Breast epithelium (tissue), 4 donors: ENCODE measurements around the gene CDYL. TPM values are rescaled to one million over a fixed set of nuclear protein-coding genes. Genes with fewer than 3 reads are reported as not detected.

ENCODE experiments used
- DNase-seq, 2 donors: peaks; one replicate each; pipeline ENCODE4 v3.0.0-alpha.2; 2019; ENCODE audit warnings: low spot score in 2 of 2
- H3K27ac ChIP-seq, 2 donors: fragments of 200-600 bp; sonication (generic) in 1 of 2; one replicate each; pipeline ENCODE4 v1.5.1; 2016 to 2019; ENCODE audit warnings: mild to moderate bottlenecking in 1 of 2
- H3K27me3 ChIP-seq, 2 donors: fragments of 200-600 bp; sonication (generic) in 1 of 2; one replicate each; pipeline versions ENCODE4 v1.5.1 to v1.6.0; 2017 to 2019; ENCODE audit warnings: control low read depth in 1 of 2, mild to moderate bottlenecking in 1 of 2
- H3K36me3 ChIP-seq: fragments of 200-600 bp; one replicate; pipeline ENCODE4 v1.5.1; 2019
- H3K4me1 ChIP-seq, 2 donors: fragments of 200-600 bp; sonication (generic); one replicate each; pipeline ENCODE4 v1.5.1; 2016 to 2019; ENCODE audit warnings: control low read depth in 1 of 2
- H3K4me3 ChIP-seq, 3 donors: fragments of 200-600 bp; sonication (generic); 1 replicate in 2 of 3; 2 replicates in 1 of 3; pipeline ENCODE4 v1.5.1; 2016 to 2019; ENCODE audit warnings: mild to moderate bottlenecking in 3 of 3, moderate library complexity in 2 of 3
- H3K9me3 ChIP-seq, 2 donors: fragments of 200-600 bp; sonication (generic) in 1 of 2; one replicate each; pipeline ENCODE4 v1.5.1; 2016 to 2019; ENCODE audit warnings: control low read depth in 1 of 2
- POLR2A ChIP-seq: fragments of 450-650 bp; IDR thresholded peaks from one replicate; pipeline ENCODE4 v1.6.1; 2016; ENCODE audit warnings: antibody characterized with exemption, mild to moderate bottlenecking, moderate library complexity
- POLR2AphosphoS5 ChIP-seq, 3 donors: sonication (generic); formaldehyde crosslinking; IDR thresholded peaks; one replicate each; pipeline ENCODE4 v1.6.1; 2017; ENCODE audit warnings: antibody characterized with exemption in 3 of 3
- intact Hi-C: fragments of 100-400 bp; cut with DNase I; formaldehyde crosslinking; loops from one replicate; pipeline ENCODE4 v1.15.1; 2023; ENCODE audit warnings: low total_unique reads
- total RNA-seq, 3 donors: library from RNA; depleted of rRNA; stranded (reverse); fragments of >200 nt; gene quantifications; one replicate each; pipeline ENCODE4 v1.1.0, GENCODE V29; 2016
- TF ChIP-seq, protein P1 (sequence below), 3 donors: fragments of 450-650 bp; IDR thresholded peaks; one replicate each; pipeline ENCODE4 v1.5.1; 2016 to 2017; ENCODE audit warnings: antibody characterized with exemption in 3 of 3, mild to moderate bottlenecking in 3 of 3, moderate library complexity in 3 of 3

CDYL gene
- total RNA-seq, 3 donors from 2014 or later, result 32.9 to 58.0 (median 40.0) TPM

DNA sequence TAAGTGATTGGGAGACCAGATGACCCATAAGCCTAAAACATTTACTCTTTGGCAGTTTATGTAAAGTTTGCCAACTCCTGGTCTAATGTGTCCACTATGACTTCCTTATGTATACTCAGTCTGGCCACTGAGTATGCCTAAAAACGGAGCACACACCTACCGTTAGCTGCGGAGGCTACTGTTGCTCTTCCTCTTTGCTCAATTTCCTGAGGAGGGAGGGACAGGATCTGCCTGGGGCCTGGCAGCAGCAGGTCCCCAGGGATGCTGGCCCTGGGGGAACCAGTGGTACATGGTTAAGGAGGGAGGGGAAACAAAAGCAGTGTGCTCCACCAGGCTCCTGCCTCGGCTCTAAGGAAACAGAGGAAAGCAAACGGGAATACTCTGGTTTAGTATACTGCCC lies 113.5 kb downstream of the CDYL start:
- TF ChIP-seq POLR2A (no peak), POLR2AphosphoS5 (IDR thresholded peaks at IDR 0.05) (no peak)
- TF ChIP-seq, protein P1, sequence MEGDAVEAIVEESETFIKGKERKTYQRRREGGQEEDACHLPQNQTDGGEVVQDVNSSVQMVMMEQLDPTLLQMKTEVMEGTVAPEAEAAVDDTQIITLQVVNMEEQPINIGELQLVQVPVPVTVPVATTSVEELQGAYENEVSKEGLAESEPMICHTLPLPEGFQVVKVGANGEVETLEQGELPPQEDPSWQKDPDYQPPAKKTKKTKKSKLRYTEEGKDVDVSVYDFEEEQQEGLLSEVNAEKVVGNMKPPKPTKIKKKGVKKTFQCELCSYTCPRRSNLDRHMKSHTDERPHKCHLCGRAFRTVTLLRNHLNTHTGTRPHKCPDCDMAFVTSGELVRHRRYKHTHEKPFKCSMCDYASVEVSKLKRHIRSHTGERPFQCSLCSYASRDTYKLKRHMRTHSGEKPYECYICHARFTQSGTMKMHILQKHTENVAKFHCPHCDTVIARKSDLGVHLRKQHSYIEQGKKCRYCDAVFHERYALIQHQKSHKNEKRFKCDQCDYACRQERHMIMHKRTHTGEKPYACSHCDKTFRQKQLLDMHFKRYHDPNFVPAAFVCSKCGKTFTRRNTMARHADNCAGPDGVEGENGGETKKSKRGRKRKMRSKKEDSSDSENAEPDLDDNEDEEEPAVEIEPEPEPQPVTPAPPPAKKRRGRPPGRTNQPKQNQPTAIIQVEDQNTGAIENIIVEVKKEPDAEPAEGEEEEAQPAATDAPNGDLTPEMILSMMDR (IDR thresholded peaks at IDR 0.05), result no peak
- Histone ChIP-seq H3K27ac (no peak overlapping the region), H3K4me3 (no peak overlapping the region), H3K9me3 (no peaks in the 10 kb centered on the region), H3K27me3 (no peaks in the 10 kb centered on the region), H3K36me3 (no peaks in the 10 kb centered on the region), H3K4me1 (no peaks in the 10 kb centered on the region)
- no peak for DNase-seq
- intact Hi-C loops, result no loop called here

DNA sequence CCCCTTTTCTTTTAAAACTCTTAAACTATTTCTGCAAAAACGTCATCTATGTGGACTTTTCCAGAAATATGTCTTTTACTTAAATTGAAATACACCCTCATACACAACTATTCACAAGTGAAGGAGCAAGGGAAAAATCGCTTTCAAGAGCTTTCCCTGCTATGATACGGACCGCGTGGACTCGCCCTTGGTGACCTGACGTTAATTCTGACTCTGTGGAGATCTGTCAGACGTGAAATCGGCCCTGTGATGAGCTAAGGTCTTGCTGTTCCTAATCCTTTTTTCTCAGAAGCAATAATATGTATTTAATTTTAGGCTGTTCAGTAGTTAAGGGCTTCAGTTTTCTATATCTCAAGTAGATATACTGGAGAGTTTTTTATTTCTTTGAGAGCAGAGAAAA lies 114.0 kb downstream of the CDYL start:
- no peak overlapping the region for H3K27ac ChIP-seq
- H3K4me1 ChIP-seq, result no peaks in the 10 kb centered on the region
- H3K27me3 ChIP-seq, result no peaks in the 10 kb centered on the region
- no peaks in the 10 kb centered on the region for H3K9me3 ChIP-seq
- H3K4me3 ChIP-seq, result no peak overlapping the region
- TF ChIP-seq POLR2AphosphoS5 (IDR thresholded peaks at IDR 0.05) (no peak), POLR2A (no peak)
- TF ChIP-seq, protein P1 (IDR thresholded peaks at IDR 0.05), result no peak
- H3K36me3 ChIP-seq, result no peaks in the 10 kb centered on the region
- no peak for DNase-seq
- intact Hi-C loops, result no loop called here

DNA sequence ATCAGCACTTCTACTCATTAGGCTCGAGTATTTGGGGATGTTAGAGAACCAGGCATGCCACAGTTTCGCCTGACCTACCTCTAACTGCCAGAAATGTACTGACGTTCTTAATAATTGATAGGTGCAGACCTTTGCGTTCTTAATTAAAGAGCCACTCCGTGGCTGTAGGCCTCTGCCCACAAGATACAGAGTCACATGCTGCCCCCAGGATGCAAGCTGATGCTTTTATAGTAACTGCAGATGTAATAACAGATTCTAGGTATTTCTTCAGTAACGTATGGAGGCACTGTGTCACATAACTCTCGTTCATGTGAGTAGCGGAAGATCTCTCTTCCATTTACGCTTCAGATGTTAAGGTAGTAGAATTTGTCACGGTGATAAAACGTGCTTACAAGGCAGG lies 114.4 kb downstream of the CDYL start:
- intact Hi-C loops, result no loop called here
- TF ChIP-seq POLR2AphosphoS5 (IDR thresholded peaks at IDR 0.05) (no peak), POLR2A (no peak)
- TF ChIP-seq, protein P1 (IDR thresholded peaks at IDR 0.05), result no peak
- Histone ChIP-seq H3K36me3 (no peaks in the 10 kb centered on the region), H3K9me3 (no peaks in the 10 kb centered on the region), H3K4me1 (no peaks in the 10 kb centered on the region), H3K27me3 (no peaks in the 10 kb centered on the region), H3K27ac (no peak overlapping the region), H3K4me3 (no peak overlapping the region)
- no peak for DNase-seq

DNA sequence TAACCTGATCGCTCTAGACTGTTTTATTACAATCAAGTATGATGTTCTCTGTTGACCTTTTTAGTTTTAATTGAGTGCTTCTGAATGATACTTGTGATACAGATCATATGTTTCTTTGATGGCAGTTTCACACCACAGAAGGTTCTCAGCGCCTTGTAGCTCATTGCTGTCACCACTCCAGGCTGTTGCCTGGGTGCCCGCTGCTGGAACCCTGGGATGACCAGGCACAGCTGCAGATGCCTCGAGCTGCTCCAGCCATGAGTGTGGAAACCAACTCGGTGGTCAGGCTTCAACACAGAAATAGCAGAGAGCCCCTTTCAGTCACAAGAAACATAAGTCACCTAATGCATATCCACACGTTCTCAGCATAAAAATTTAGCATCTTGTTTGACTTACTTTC lies 114.9 kb downstream of the CDYL start:
- intact Hi-C loops, result no loop called here
- Histone ChIP-seq H3K9me3 (no peaks in the 10 kb centered on the region), H3K4me3 (no peak overlapping the region), H3K27ac (no peak overlapping the region), H3K27me3 (no peaks in the 10 kb centered on the region), H3K4me1 (no peaks in the 10 kb centered on the region), H3K36me3 (no peaks in the 10 kb centered on the region)
- no peak for DNase-seq
- TF ChIP-seq POLR2AphosphoS5 (IDR thresholded peaks at IDR 0.05) (no peak), POLR2A (no peak)
- TF ChIP-seq, protein P1 (IDR thresholded peaks at IDR 0.05), result no peak

DNA sequence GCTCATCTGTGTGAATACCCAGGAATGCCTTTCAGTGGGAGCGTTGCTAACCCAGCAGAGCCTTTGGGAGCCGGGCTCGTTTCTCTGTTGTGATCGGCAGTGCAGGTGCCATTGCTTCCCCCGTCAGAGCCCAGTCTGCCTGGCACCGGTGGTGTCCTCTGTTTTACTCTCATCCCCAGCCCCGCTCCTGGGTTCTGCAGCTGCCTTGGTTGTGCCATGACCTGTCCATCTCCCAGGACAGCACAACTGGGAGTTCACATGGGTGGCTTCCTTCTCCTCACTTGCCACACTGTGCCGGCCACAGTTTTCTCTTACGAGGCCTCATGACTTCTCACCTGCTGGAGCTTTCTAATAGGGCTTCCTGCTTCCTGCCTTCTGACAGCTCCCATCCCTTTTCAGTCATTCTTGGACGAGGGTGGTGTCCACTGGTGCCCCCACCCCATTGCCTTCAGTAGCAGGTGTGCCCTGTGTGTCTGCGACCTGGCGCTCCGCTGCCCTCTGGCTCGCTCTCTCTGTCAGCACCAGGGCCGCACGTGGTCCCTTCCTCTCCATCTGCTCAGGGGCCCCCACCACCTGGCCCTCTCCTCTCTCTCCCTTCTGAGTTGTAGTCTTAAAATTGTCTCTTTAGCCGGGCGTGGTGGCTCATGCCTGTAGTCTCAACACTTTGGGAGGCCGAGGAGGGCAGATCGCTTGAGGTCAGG lies 116.7 kb downstream of the CDYL start:
- TF ChIP-seq, protein P1 (IDR thresholded peaks at IDR 0.05), result no peak
- no peak for TF ChIP-seq POLR2AphosphoS5 (IDR thresholded peaks at IDR 0.05)
- TF ChIP-seq POLR2A, result no peak
- H3K4me1 ChIP-seq, result no peaks in the 10 kb centered on the region
- no peak overlapping the region for H3K27ac ChIP-seq
- H3K9me3 ChIP-seq, result no peaks in the 10 kb centered on the region
- no peaks in the 10 kb centered on the region for H3K36me3 ChIP-seq
- no peaks in the 10 kb centered on the region for H3K27me3 ChIP-seq
- intact Hi-C loops, result no loop called here
- no peak overlapping the region for H3K4me3 ChIP-seq
- no peak for DNase-seq
